ENCODE results near the gene NIPSNAP2.
A peak's percentile ranks its signal among the peaks of the same experiment; 100 is the strongest.

Gene NIPSNAP2

DNA sequence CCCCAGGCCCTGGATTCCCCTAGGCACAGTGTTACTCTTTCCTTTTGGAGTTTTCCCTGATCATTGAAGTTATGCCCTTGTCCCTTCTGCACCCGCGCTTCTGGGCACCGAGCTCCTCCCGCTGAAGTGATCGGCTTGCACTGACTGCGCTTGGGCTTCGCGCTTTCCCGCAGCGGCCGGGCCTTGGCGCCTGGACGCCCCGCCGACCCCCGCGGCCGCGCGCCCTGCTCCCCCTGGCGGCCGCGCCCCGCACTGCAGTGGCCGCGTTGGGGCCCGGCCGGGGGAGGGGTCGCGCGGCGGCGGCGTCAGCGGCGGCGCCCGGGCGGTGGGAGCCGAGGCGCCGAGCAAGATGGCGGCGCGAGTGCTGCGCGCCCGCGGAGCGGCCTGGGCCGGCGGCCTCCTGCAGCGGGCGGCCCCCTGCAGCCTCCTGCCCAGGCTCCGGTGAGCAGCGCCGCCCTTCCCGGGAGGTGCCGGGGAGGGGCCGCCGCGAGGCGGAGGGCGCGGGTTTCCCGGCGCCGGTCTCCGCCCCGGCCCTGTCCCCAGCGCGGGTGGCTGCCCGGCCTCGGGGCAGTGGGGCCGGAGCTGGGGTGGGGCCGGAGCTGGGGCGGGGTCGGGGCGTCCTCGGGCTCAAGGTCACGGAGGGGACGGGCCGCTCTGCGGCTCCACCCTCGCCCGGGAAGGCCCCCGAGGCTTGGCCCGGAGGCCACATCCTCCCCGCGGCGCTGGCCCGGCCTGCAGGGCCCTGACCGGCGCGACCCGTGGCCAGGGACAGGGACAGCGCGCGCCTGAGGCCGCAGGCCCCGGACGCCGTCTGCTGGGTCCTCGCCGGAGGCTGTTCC is at the start of gene NIPSNAP2:
NIPSNAP2 (plus strand) TSS at position 325 of the 839 bp plus-strand sequence; CDS start at position 350, 25 bp downstream.
- peak; percentile 96 for TF ChIP-seq CTCF (IDR thresholded peaks at IDR 0.05; ENCODE audit: borderline replicate concordance, control extremely low read depth, extremely low read depth, insufficient read depth, missing control alignments)
- in situ Hi-C loops (cut with MboI; ENCODE audit: low sequenced_read_pairs, unreplicated experiment), result loop anchor here (10.0 kb wide), 1 partner anchor 320 kb away; no protein-coding TSS in a partner anchor
- DNase-seq (ENCODE audit: low spot score), result peak; percentile 91

DNA sequence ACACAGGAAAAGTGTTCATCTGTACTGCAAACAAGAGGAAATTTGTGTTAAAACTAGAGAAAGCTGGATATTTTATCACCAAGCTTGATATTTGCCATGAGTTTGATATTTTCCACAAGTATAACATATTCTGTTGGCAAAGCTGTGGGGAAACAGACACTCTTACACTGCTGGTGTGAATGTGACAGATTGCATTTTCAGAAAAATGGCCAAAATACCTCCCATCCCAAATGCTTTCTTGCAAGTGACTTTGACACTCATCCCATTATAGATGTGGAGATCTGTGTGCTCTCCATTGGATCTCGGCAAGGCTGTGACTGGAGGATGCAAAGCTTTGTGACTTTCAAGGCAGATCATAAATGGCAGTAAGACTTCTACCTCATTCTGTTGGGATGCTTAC is 46.6 kb upstream of the NIPSNAP2 start:
- in situ Hi-C loops (cut with MboI; ENCODE audit: low sequenced_read_pairs, unreplicated experiment), result no loop called here
- no peak for TF ChIP-seq CTCF (IDR thresholded peaks at IDR 0.05; ENCODE audit: borderline replicate concordance, control extremely low read depth, extremely low read depth, insufficient read depth, missing control alignments)
- DNase-seq (ENCODE audit: low spot score), result no peak

DNA sequence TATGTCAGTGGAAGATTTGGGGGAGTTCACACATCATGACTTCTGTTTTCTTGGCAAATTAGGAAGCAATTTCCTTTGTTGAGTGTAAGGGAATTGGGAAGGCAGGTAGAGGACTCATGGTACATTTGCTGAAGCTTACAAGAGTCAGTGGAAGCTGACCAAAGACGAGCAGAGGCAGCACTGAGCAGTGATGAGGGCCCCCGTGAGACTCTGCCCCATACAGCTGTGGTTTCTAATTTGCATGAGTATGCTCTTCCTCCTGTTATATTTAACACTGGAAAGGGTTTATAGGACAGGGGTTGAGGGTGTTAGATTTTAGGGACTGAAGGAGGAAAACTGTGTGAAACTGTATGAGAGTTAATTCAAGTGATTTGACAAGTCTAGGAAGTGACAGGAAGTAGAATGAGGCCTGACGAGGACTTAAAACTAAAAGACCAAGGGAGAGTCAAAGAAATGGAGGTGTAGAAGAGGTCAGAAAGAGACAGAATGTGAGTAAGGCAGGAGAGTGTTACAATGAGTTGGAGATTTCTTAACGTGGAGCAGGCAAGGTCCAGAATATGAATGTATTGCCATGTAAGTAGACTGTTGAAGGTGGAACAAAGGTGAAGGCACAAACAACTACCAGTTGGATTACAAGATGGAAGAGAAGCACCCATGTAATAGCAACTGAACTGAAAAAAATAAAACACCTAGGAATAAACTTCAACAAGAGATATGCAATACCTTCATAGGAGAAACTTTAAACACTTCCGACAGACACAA is 36.2 kb upstream of the NIPSNAP2 start:
- TF ChIP-seq CTCF (IDR thresholded peaks at IDR 0.05; ENCODE audit: borderline replicate concordance, control extremely low read depth, extremely low read depth, insufficient read depth, missing control alignments), result no peak
- in situ Hi-C loops (cut with MboI; ENCODE audit: low sequenced_read_pairs, unreplicated experiment), result no loop called here
- no peak for DNase-seq (ENCODE audit: low spot score)

DNA sequence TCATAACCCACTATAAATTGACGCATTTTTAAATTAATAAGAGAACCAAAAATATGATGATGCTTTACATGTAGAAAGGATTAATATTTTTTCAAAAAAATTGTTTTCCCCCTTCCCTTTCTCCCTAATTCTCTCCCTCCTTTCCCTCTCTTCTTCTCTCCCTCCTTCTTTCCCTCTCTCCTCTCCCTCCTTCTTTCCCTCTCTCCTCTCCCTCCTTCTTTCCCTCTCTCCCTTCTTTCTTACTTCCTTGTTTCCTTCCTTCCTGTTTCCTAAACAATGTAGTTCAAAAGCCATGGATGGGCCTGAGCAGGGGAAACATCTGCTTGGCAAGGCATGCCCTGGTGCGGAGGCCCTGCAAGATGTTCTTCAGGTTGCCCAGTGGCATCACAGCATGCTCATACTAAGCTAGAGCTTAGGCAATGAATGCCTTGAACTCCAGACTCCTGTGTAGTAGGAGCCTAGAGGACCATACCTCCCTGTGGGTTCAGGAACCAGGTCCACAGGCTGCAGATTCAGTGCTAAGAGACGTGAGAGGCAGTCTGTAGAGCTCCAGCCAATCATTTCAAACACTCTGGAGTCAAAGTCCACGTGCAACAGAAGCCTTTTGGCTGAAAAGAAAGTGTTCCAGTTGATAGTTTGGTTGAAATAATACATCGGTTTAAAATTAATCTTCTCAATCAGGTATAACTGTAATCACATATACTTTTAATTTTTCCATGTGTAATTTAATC is 32.8 kb upstream of the NIPSNAP2 start:
- no peak for TF ChIP-seq CTCF (IDR thresholded peaks at IDR 0.05; ENCODE audit: borderline replicate concordance, control extremely low read depth, extremely low read depth, insufficient read depth, missing control alignments)
- DNase-seq (ENCODE audit: low spot score), result no peak
- in situ Hi-C loops (cut with MboI; ENCODE audit: low sequenced_read_pairs, unreplicated experiment), result no loop called here

- DNase-seq (ENCODE audit: low spot score), result no peak
- no peak for TF ChIP-seq CTCF (IDR thresholded peaks at IDR 0.05; ENCODE audit: borderline replicate concordance, control extremely low read depth, extremely low read depth, insufficient read depth, missing control alignments)
- in situ Hi-C loops (cut with MboI; ENCODE audit: low sequenced_read_pairs, unreplicated experiment), result no loop called here
Measured at GRCh38 chr7:55939514-55940123, 24.8 kb upstream of the NIPSNAP2 start.

DNA sequence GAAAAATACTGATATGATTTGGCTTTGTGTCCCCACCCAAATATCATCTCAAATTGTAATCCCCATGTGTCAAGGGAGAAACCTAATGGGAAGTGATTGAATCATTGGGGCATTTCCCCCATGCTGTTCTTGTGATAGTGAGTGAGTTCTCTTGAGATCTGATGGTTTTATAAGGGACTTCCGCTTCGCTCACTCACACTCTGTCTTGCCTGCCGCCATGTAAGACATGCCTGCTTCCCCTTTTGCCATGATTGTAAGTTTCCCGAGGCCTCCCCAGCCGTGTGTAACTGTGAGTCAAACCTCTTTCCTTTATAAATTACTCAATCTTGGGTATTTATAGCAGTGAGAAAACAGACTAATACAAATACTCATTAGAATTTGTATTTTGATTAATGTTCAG is 17.8 kb upstream of the NIPSNAP2 start:
- no peak for DNase-seq (ENCODE audit: low spot score)
- in situ Hi-C loops (cut with MboI; ENCODE audit: low sequenced_read_pairs, unreplicated experiment), result no loop called here
- TF ChIP-seq CTCF (IDR thresholded peaks at IDR 0.05; ENCODE audit: borderline replicate concordance, control extremely low read depth, extremely low read depth, insufficient read depth, missing control alignments), result no peak
